ENCODE data around the gene ARL8B. TPM values are rescaled to one million over a fixed set of nuclear protein-coding genes. Genes with fewer than 3 reads are reported as not detected.

Gene ARL8B
- total RNA-seq, 1 donor from 2014 or later = 57.9 TPM

DNA sequence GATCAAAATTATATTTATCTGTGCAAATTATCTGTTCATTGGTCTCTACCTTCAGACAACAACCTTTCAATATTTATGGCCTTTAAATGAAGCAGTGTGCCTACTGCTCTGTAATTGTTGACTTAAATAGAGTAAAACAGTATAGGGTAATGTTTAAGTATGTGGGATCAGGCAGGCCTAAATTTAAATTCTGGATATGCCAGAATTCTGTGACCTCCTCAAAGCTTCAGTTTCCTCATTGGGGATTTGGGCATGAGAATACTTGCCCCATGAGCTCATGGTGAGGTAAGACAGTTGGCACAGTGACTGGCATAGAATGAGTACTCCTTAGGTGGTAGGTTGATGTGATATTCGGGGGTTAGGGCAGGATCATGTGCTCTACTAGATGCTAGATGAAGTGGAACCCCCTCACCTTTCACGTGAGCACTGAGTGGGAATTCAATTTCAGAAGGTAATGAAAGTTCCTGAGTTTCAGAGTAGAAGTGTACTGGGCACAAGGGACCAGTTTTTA lies 14.9 kb downstream of the ARL8B start:
- peak; percentile 33 for ATAC-seq (ENCODE audit: low read depth)
- H3K36me3 Mint-ChIP-seq (ENCODE audit: low read depth) = peaks cover 23% of the 10 kb centered on the region
- CTCF ChIA-PET = interaction anchor here (0.9 to 1.9 kb wide), 11 partner anchors 11 to 162 kb away, joined by 3 to 8 read pairs (median 4); no protein-coding TSS in a partner anchor
- H3K27ac Mint-ChIP-seq = peak overlapping the region; percentile 83
- H3K9me3 Mint-ChIP-seq = peaks cover 2% of the 10 kb centered on the region
- peak overlapping the region; percentile 40 for H3K4me3 Mint-ChIP-seq
- POLR2A ChIA-PET = interaction anchor here (1.0 to 5.7 kb wide), 7 partner anchors 12 to 68 kb away, joined by 3 to 55 read pairs (median 4); partner anchors contain the start of gene EDEM1
- intact Hi-C loops (cut with micrococcal nuclease) = loop anchor here (1.0 to 10.0 kb wide), 8 partner anchors 15 to 598 kb away; partner anchors contain the start of genes ARL8B and EDEM1
- peaks cover 79% of the 10 kb centered on the region for H3K4me1 Mint-ChIP-seq
- no peaks in the 10 kb centered on the region for H3K27me3 Mint-ChIP-seq
- DNase-seq = no peak
- TF ChIP-seq, protein P1, sequence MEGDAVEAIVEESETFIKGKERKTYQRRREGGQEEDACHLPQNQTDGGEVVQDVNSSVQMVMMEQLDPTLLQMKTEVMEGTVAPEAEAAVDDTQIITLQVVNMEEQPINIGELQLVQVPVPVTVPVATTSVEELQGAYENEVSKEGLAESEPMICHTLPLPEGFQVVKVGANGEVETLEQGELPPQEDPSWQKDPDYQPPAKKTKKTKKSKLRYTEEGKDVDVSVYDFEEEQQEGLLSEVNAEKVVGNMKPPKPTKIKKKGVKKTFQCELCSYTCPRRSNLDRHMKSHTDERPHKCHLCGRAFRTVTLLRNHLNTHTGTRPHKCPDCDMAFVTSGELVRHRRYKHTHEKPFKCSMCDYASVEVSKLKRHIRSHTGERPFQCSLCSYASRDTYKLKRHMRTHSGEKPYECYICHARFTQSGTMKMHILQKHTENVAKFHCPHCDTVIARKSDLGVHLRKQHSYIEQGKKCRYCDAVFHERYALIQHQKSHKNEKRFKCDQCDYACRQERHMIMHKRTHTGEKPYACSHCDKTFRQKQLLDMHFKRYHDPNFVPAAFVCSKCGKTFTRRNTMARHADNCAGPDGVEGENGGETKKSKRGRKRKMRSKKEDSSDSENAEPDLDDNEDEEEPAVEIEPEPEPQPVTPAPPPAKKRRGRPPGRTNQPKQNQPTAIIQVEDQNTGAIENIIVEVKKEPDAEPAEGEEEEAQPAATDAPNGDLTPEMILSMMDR (IDR thresholded peaks at IDR 0.05) = no peak

DNA sequence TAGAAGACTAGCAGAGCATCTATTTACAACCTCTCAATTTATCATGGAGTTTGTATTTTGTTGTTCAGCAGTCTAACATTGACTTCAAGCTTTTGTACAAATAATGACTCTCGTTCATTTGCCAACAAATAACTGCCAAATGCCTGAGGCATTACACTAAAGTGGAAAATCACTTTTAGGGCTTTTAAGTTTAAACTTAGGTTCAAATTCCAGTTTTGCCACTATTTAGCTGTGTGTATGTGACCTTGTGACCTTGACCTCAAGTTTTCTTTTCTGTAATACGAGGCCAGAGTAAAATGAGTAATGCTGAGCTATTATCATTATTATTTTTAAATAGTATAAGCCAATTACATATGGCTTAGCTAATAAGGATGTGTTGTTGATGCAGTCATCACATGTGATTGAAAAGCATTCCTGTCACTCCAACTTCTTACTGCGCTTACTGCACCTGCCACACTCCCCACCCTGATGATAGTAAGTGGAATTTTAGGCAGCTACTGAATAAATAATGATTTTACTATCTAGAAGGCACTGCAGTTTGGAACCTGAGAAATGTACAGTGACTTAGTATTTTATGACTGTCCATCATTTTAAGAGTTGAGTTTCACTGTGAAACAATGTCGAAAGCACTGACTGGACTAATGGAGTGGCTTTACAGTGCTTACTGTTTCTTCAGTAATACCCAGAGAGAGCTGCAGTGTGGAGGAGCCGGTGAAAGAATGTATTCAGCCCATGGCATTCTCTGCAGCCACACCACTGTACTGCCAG lies 16.3 kb downstream of the ARL8B start:
- peak overlapping the region; percentile 83 for H3K27ac Mint-ChIP-seq
- no peaks in the 10 kb centered on the region for H3K27me3 Mint-ChIP-seq
- H3K36me3 Mint-ChIP-seq (ENCODE audit: low read depth) = peaks cover 35% of the 10 kb centered on the region
- H3K4me3 Mint-ChIP-seq = peak overlapping the region; percentile 25
- POLR2A ChIA-PET = interaction anchor here (0.9 to 5.7 kb wide), 3 partner anchors 16 to 67 kb away, joined by 6 to 55 read pairs (median 6); partner anchors contain the start of genes ARL8B and EDEM1
- peaks cover 74% of the 10 kb centered on the region for H3K4me1 Mint-ChIP-seq
- CTCF ChIA-PET = interaction anchor here (0.6 kb wide), 2 partner anchors 21 to 84 kb away, joined by 3 read pairs; no protein-coding TSS in a partner anchor
- DNase-seq (no peak), ATAC-seq (ENCODE audit: low read depth) (no peak)
- H3K9me3 Mint-ChIP-seq = peaks cover 3% of the 10 kb centered on the region
- TF ChIP-seq, protein P1 (IDR thresholded peaks at IDR 0.05) = no peak
- intact Hi-C loops (cut with micrococcal nuclease) = loop anchor here (10.0 kb wide), 1 partner anchor 596 kb away; no protein-coding TSS in a partner anchor

DNA sequence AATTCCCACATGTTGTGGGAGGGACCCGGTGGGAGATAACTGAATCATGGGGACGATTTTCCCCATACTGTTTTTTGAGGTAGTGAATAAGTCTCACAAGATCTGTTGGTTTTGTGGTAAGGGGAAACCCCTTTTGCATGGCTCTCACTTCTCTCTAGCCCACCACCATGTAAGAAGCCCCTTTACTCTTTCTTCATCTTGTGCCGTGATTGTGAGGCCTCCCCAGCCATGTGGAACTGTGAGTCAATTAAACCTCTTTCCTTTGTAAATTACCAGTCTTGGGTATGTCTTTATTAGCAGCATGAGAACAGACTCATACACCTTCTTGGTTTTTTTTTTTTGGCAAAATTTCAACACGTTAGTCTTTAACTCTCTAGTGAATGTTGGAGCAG lies 18.1 kb downstream of the ARL8B start:
- intact Hi-C loops (cut with micrococcal nuclease) = loop anchor here (1.0 kb wide), 3 partner anchors 10 to 59 kb away; partner anchors contain the start of gene EDEM1
- TF ChIP-seq, protein P1 (IDR thresholded peaks at IDR 0.05) = no peak
- Mint-ChIP-seq H3K27ac (peak overlapping the region; percentile 90), H3K9me3 (peaks cover 17% of the 10 kb centered on the region), H3K4me1 (peaks cover 79% of the 10 kb centered on the region), H3K4me3 (peak overlapping the region; percentile 65), H3K36me3 (ENCODE audit: low read depth) (peaks cover 54% of the 10 kb centered on the region), H3K27me3 (no peaks in the 10 kb centered on the region)
- CTCF ChIA-PET = interaction anchor here (1.5 kb wide), 1 partner anchor 65 kb away, joined by 3 read pairs; no protein-coding TSS in a partner anchor
- ATAC-seq (ENCODE audit: low read depth) = peak; percentile 76
- POLR2A ChIA-PET = interaction anchor here (0.6 to 5.7 kb wide), 10 partner anchors 17 to 589 kb away, joined by 3 to 55 read pairs (median 4); partner anchors contain the start of gene EDEM1
- no peak for DNase-seq

DNA sequence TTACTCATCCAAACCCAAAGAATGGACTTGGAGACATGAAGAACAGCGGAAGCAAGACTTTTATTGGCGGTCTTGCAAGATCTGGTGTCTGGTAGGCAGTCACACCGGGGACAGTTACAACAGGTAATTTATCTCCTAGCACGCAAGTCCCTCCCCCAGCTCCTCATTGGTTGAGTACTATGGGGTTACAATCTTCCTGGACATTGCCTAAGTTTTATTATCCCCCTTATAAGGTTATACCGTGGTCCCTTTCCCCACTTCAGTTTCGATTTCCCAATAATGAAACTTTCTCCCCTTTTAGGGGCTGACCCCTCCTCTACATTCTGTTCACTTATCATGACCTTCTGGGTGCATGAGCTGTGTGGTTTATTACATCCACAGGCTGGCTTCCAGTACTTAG lies 18.7 kb downstream of the ARL8B start:
- TF ChIP-seq, protein P1 (IDR thresholded peaks at IDR 0.05) = no peak
- ChIA-PET CTCF (no interaction called here), POLR2A (interaction anchor here (0.7 to 5.7 kb wide), 6 partner anchors 17 to 590 kb away, joined by 3 to 55 read pairs (median 4); partner anchors contain the start of gene EDEM1)
- Mint-ChIP-seq H3K4me1 (peaks cover 85% of the 10 kb centered on the region), H3K27ac (peak overlapping the region; percentile 90), H3K9me3 (peaks cover 18% of the 10 kb centered on the region), H3K36me3 (ENCODE audit: low read depth) (peaks cover 60% of the 10 kb centered on the region), H3K27me3 (no peaks in the 10 kb centered on the region), H3K4me3 (peak overlapping the region; percentile 65)
- intact Hi-C loops (cut with micrococcal nuclease) = loop anchor here (1.0 kb wide), 3 partner anchors 9 to 58 kb away; partner anchors contain the start of gene EDEM1
- no peak for DNase-seq
- no peak for ATAC-seq (ENCODE audit: low read depth)
